ENCODE data around the gene PUSL1.
A peak's percentile ranks its signal among the peaks of the same experiment; 100 is the strongest.

PUSL1 gene

DNA sequence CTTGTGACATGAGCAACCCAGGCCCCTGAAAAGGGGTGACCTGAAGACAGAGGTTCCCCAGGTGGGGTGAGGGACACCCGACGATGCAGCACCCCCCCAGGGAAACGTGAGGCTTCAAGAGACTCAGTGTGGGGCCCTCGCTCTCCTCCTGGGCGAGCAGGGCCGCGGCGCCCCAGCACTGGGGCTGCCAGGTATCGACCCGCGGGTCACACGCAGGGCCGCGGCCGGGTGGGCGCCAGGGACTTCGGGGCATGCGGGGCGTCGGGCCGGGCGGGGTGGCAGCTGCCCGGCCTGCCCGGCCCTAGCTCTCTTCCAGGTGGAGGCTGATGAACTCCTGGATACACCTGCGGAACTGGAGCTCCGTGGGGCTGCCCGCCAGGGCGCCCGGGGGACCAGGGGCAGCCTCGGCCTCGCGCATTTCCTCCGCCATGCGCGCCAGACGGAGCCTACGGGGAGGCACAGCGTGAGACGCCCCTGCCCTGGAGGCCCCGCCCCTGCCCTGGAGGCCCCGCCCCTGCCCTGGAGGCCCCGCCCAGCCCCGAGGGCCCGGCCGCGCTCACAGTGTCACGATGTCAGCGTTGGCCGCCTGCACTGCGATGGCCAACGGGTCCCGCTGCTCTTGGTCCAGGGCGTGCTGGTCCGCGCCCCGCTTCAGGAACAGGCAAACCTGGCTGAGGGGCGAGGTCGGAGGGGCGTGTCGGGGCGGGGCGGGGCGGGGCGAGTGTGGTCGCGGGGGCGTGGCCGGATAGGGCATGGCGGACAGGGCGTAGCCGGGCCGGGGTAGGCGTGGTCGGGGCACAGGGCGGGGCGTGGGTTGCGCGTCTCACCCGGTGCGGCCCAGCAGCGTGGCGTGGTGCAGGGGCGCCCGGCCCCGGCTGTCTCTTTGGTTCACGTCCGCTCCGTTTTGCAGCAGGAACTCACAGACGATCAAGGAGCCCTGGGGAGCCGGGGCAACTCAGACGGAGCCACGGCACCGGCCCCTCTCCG lies 14.8 kb upstream of the PUSL1 start:
- no peak for DNase-seq (ENCODE audit: extremely low read depth in 1 of 2, low read depth in 1 of 2)

DNA sequence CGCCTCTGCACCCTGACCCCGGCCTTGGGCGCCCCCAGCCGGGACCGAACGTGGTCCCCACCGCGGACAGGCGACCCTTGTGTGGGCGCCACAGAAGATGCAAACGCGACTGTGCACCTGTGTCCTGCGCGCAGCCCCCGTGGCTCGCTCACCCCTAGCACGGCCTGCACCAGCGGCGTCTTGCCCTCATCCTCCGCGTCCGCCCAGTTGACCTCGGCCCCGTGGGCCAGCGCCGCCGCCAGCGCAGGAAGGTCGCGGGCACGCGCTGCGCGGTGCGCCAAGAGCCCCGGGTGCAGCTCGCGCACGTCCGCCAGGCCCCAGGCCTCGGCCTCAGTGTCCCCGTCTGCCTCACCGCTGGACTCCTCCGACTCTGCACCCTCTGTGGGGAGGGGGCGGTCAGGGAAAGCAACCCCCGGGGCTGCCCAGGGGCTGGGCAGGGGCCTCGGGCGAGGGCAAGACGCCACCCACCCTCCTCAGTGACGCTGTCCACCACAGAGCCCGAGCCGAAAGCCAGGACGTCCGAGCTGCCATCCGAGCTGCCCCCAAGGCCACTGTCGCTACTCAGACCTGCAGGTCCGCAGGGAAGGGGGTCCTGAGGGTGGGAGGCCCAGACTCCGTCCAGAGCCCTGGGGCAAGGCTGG lies 14.0 kb upstream of the PUSL1 start:
- no peak for DNase-seq (ENCODE audit: extremely low read depth in 1 of 2, low read depth in 1 of 2)

DNA sequence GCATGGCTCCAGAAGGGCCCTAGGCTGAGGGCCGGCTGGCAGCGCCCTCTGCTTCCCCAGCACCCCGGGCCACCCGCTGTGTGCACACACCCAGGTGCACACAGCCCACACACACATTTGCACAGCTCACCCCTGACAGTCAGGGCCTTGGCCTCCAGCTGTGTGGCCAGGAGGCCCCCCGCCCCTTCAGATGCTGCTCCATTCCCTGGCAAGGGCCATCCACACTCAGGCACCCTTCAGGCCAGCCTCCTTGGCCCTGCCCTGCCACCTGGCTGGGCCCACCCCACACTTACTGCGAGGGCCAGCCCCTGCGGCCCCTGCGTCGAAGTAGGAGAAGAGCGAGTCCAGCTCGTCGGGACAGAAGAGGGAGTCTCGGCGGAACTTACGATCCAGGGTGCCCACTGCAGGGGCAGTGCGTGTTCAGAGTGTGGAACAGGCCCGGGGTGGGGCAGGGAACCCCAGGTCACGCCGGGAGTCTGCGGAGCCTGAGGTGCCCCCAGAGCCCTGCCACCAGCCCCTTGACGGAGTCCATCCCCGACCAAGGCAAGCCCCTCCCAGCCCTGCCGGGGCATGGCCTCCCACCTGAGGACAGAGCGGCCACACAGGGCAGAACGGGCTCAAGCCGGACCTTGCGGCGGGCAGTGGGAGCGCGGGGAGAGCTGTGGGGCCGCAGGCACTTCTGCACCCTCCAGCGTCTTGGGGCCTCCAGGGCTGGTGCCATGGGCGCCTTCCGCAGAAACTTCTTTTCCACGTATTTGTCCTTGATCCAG lies 13.1 kb upstream of the PUSL1 start:
- no peak for DNase-seq (ENCODE audit: extremely low read depth in 1 of 2, low read depth in 1 of 2)

GRCh38 chr1:1296070-1297061 lies 12.0 kb upstream of the PUSL1 start:
- no peak for DNase-seq (ENCODE audit: extremely low read depth in 1 of 2, low read depth in 1 of 2)

DNA sequence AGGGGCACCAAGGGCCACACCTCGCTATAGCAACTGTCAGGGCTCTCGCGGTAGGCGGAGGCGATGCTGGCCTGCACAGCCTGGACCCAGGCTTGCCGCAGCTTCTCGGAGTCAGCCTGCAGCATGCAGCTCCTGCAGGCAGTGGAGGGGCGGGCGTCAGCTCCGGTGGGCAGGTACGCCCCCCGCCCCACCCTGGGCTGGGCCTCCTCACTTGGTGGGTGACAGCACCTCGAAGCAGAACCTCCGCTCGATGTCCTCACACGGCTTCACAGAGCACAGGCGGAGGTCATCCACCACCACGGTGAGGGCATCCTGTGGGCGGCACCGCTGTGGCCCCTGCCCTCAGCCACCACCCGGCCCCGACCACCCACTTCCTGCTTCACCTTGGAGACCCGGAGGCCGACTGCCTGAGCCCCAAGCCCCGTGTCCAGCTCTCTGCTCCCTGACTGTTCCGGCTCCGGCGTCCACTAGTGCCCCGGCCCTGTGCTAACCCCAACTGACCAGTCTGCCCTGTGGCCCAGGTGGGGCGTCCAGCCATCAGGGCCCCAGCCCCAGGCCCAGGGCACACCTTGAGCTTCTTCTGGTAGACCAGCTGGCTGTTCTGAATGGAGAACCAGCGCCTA lies 10.5 kb upstream of the PUSL1 start:
- no peak for DNase-seq (ENCODE audit: extremely low read depth in 1 of 2, low read depth in 1 of 2)

- no peak for DNase-seq (ENCODE audit: extremely low read depth in 1 of 2, low read depth in 1 of 2)
These were observed 9.3 kb upstream of the PUSL1 start for GRCh38 chr1:1298861-1299685.

GRCh38 chr1:1299686-1300351 lies 8.6 kb upstream of the PUSL1 start:
- DNase-seq (ENCODE audit: extremely low read depth in 1 of 2, low read depth in 1 of 2), result no peak

DNA sequence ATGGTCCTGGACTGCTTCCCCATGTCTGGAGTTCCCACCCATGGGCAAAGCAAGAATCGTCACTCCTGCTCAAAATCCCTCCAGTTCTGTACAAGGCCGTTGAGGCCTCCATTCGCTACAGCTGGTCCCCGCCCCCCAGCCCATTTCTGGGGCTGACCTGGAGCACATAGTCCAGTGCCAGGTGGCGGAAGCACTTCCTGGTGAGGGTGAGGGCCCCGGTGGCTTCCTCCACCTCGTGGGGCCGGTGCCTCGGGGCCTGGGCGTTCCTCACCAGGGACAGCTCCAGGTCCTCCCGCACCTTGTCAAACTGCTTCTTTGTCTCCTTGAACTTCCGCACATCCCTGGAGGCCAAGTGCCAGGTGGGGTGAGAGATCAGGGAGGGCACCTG lies 8.1 kb upstream of the PUSL1 start:
- DNase-seq (ENCODE audit: extremely low read depth in 1 of 2, low read depth in 1 of 2), result no peak

GRCh38 chr1:1302006-1302430 lies 6.4 kb upstream of the PUSL1 start:
- DNase-seq (ENCODE audit: extremely low read depth in 1 of 2, low read depth in 1 of 2), result no peak

DNA sequence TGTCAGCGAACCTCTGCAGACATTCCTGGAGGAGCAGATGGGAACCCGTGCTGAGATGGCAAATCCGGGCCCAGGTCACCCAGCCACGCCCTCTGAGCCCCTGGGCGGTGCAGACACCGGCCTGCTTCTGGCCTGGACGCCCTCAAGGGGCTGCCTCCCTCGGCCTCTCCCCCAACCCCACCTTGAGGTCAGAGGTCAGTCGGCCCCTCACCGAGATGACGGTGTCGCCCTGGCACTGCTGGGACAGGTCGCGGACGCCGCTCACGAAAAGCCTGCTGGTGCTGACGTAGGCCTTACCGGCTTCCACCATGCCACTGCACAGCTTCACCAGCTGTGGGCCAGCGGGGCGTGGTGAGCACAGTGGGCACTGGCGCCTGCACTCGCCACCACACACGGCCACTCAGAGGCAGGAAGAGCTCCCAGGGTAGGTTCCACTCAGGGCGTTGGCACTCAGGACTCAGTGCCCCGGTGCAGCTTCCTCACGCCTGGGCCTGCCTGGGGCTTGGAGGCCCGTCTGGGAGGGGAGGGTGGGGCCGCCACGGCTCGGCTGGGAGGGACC lies 5.4 kb upstream of the PUSL1 start:
- DNase-seq (ENCODE audit: extremely low read depth in 1 of 2, low read depth in 1 of 2), result no peak

GRCh38 chr1:1303736-1304135 lies 4.7 kb upstream of the PUSL1 start:
- no peak for DNase-seq (ENCODE audit: extremely low read depth in 1 of 2, low read depth in 1 of 2)

DNA sequence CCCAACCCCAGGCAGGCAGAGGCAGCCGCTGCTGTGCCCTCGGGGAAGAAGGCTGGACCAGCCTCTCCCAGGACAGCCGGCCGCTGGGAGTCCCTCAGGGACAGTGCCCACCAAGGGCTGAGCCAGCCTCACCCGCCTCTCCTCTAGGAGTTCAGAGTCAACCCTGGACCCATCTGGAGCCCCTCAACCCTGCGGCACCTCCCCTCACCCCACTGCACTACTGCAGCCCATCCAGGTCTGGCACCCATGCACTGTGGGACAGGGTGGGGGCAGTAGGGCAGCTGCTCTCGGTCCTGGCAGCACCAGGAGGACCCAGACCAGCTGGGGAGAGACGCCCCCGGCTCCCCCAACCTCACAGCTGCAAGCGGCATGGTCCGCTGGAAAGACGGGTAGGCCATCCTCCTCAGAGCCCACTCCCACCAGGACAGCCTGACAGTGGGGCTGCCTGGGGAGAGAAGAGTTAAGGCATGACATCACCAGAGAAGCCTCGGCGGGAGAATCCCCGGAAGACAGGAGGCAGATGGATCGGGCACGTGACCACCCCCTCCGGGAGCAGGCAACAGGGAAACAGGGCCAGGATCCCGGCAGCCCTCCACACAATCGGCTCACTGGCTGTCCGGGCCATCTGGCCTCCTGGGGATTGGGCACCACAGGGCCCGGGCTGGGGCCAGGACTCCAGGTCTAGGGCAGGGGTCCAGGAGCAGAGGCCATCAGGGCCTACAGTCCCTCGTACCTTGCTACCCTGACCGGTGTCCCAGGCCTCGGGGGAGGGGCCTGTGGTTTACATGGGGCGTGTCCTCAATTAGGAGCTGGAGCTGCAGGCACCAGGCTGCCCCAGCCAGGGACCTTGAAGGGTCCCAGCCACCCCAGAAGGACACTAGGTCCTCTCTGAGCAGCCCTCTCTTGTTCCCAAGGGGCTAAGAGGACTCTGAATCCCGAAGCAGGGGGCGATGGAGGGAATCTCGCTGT lies 3.8 kb upstream of the PUSL1 start:
- no peak for DNase-seq (ENCODE audit: extremely low read depth in 1 of 2, low read depth in 1 of 2)

GRCh38 chr1:1305300-1306069 lies 2.9 kb upstream of the PUSL1 start:
- peak; percentile 58 to 69 for DNase-seq (ENCODE audit: extremely low read depth in 1 of 2, low read depth in 1 of 2)

DNA sequence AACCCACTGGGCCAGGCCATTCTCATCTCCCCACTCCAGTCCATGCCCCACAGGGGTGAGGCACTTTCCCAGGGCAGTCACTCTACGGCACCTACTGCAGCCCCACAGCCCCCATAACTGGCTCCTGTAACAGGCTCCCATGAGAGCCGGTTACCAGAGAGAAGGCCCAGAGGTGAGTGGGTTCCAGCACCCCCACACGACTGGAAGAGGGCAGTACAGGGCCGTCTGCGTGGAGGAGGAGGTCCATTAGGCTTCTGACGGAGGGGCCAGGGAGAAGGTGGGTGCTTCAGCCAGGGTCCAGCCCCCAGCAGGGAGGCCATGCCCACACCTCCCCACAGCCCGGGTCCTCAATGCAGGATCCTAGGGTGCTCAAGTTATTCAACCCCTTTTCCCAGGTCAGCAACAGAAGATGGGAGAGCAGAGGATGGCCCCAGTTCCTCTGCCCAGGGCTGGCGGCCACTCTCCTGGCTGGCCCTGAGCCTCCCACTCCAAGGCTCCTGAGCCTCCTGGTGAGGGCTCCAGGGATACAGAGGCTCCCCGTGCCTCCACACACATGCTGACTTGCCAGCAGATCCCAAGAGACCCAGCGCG lies 2.2 kb upstream of the PUSL1 start:
- DNase-seq (ENCODE audit: extremely low read depth in 1 of 2, low read depth in 1 of 2), result no peak

GRCh38 chr1:1306661-1307260 lies 1.6 kb upstream of the PUSL1 start:
- DNase-seq (ENCODE audit: extremely low read depth in 1 of 2, low read depth in 1 of 2), result no peak
